IPS-18c (cell line): ENCODE results near the gene BCO1.

Source experiments
- H3K4me3 ChIP-seq: 2 replicates; pipeline ENCODE4 v1.7.0; 2013; ENCODE audit warnings: low read depth, mild to moderate bottlenecking, low read length, moderate library complexity; ENCODE audit not compliant: insufficient read depth
- H3K9me3 ChIP-seq: one replicate; pipeline ENCODE4 v1.6.1; 2013; ENCODE audit warnings: mild to moderate bottlenecking, low read length, moderate library complexity; ENCODE audit not compliant: control insufficient read depth, insufficient read depth

Gene BCO1

DNA sequence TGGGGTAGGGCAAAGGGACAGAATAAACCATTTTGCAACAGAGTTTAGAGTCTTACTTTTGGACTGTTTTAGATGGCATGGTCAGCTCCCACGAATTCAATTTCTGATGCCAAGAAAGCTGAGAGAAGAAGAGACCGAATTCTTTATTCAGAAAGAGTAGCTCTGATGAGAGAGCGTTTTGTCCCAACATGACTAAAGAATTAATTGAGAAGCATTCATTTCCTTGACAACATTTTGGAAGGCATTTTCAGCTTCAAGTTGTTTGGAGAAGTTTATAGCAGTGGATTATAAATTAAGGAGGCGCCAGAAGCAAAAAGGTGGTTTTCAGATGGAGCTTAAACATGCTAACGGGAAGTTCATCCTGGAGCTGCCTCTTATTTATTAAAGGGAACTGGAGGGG, 88.5 kb downstream of the BCO1 start:
- H3K4me3 ChIP-seq = no peak overlapping the region
- H3K9me3 ChIP-seq = no peaks in the 10 kb centered on the region

DNA sequence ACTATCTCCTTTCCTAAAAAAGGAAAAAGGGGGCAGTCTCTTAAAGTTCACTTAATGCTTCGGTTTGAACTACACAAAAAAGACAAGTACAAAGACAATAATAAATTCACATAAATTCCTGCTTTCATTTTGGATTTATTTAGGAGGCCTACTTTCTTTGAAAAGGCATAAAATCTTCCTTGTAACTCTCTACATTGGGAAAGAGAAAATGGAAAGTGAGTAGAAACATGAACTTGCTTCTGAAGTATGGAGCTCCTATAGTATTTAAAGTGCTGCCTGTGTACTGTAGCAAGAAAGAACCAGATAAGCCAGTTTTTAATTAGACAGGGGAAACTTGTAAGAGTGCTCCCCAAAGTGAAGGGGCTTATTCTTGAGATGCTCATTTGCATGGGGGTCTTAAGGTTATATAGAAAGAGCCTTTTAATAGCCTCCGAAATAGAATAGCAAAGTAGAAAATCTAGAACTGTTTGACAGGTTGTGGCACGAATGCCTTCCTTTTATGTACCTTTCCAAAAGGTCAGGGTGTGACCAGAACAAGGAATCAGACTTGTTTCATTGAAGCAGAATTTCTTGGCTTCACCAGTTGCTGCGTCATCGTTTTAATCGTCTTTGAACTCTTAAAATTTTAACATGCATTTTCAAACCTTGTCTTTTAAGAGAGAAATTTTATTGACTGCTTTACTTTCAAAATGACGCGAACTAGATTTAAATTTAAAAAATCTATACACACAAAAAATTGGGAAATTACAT, 89.1 kb downstream of the BCO1 start:
- Histone ChIP-seq H3K4me3 (no peak overlapping the region), H3K9me3 (no peaks in the 10 kb centered on the region)

DNA sequence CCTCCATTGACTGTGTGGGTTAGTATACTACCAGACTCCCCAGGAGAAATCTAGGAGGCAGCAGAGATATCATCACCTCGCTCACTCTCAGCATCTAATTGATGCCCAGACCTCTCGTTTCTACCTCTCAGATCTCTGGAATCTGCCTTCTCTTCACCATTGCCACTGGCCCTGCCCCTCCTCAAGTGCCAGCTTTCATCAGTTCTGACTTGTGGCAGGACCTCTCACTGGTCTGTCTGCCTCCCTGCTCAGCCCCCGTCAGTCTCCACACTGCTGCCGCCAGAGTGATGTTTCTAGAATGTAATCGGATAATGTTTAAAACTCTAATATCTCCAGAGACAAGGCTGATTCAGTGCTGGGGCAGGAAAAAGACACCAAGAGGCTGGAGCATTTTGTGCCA, 91.5 kb downstream of the BCO1 start:
- H3K9me3 ChIP-seq = no peaks in the 10 kb centered on the region
- H3K4me3 ChIP-seq = no peak overlapping the region

DNA sequence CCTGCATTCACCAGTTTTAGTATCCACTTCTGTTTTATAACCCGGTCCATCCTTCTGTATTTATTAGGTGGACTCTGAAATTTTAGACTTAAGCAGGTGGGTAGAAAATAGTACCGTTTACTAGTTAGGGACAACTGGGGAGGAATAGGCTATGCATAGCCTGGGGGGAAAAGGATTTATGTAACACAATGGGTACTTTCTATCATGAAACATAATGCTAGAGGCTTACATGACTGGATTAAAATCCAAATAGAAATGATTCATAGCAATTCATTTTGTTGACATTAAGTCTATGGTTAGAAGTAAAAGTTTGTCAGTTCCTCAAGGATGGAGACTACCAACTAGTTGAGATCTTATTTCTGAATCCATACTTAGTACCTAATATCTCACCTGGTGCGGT, 94.9 kb downstream of the BCO1 start:
- Histone ChIP-seq H3K4me3 (no peak overlapping the region), H3K9me3 (no peaks in the 10 kb centered on the region)

DNA sequence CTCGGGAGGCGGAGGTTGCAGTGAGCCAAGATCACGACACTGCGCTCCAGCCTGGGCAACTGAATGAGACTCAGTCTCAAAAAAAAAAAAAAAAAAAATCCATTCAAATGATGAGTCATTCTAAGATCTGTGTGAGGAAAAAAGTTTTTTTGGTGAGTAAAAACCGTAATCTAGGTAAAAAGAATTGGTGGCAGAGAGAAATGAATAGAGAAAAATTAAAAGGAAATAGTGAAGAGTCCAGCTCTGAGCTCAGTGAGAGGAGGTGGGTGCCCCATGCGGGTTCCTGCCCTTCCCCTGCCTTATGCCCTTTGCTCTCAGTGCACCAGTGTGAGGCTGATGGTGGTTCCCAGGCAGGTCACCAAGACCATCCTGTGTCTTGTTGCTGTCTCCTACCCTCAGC, 97.2 kb downstream of the BCO1 start:
- Histone ChIP-seq H3K4me3 (no peak overlapping the region), H3K9me3 (no peaks in the 10 kb centered on the region)

DNA sequence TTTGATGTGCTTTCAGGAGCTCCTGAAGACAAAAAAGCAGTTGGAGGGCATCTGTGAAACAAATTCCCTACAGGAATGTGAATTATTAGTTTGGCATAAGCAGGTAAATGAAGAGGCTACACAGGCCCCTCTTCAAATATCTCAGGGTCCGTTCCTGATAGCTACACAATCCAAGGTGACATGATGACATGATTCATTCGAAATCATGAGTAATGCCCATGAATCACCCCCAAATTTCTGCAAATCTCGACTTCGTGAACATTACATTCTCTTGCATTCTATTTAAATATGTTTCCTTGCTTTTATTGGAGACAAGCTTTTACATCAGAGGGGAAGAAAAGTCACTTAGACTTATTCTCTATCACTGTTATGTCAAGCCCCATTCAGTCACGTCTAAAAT, 98.6 kb downstream of the BCO1 start:
- Histone ChIP-seq H3K4me3 (no peak overlapping the region), H3K9me3 (no peaks in the 10 kb centered on the region)
